ENCODE data around the gene HOXC11. TPM values are rescaled to one million over a fixed set of nuclear protein-coding genes. Genes with fewer than 3 reads are reported as not detected.

HOXC11 gene
- total RNA-seq, 4 donors from 2014 or later = not detected

GRCh38 chr12:54000116-54001114 is 27.5 kb downstream of the HOXC11 start, which contains the start of gene HOXC9:
TSS of gene HOXC9 (plus strand) at chr12:54000161. CDS start at chr12:54000189, 28 bp downstream.
- intact Hi-C loops (cut with DNase I) = no loop called here
- Histone ChIP-seq H3K27me3 (peaks cover 11 to 100% (median 79%) of the 10 kb centered on the region in 4 donors), H3K9me3 (no peaks in the 10 kb centered on the region), H3K4me1 (peaks cover 16 to 39% (median 22%) of the 10 kb centered on the region in 3 donors), H3K36me3 (no peaks in the 10 kb centered on the region), H3K4me3 (peak within 1 kb of the TSS; percentile 39 to 63 (median 58)), H3K27ac (peak within 1 kb of the TSS in 2 of 4 donors; percentile 37 to 81)
- DNase-seq = no peak
- TF ChIP-seq POLR2A (IDR thresholded peaks at IDR 0.05) (no peak), CTCF (IDR thresholded peaks at IDR 0.05) (no peak)
- 5 to 7% methylated on average over 18 to 32 of the region's 87 CpGs for WGBS, 2 donors

GRCh38 chr12:54001283-54002187 is 28.6 kb downstream of the HOXC11 start:
- TF ChIP-seq CTCF (IDR thresholded peaks at IDR 0.05) (no peak), POLR2A (IDR thresholded peaks at IDR 0.05) (no peak)
- Histone ChIP-seq H3K36me3 (no peaks in the 10 kb centered on the region), H3K9me3 (no peaks in the 10 kb centered on the region), H3K27me3 (peaks cover 15 to 100% (median 78%) of the 10 kb centered on the region in 4 donors), H3K27ac (no peak overlapping the region), H3K4me3 (no peak overlapping the region), H3K4me1 (peaks cover 12 to 39% (median 21%) of the 10 kb centered on the region in 3 donors)
- 56 to 66% methylated on average over 7 to 8 of the region's 8 CpGs for WGBS, 2 donors
- intact Hi-C loops (cut with DNase I) = no loop called here
- no peak for DNase-seq

GRCh38 chr12:54002278-54002914 is 29.5 kb downstream of the HOXC11 start:
- no peak overlapping the region for H3K4me3 ChIP-seq
- WGBS, 2 donors = 30 to 31% methylated on average over 19 of the region's 19 CpGs
- no peak overlapping the region for H3K27ac ChIP-seq
- H3K36me3 ChIP-seq = no peaks in the 10 kb centered on the region
- DNase-seq = no peak
- H3K9me3 ChIP-seq = no peaks in the 10 kb centered on the region
- intact Hi-C loops (cut with DNase I) = no loop called here
- TF ChIP-seq CTCF (IDR thresholded peaks at IDR 0.05) (no peak), POLR2A (IDR thresholded peaks at IDR 0.05) (no peak)
- H3K4me1 ChIP-seq = peaks cover 10 to 34% (median 23%) of the 10 kb centered on the region in 3 donors
- H3K27me3 ChIP-seq = peaks cover 14 to 100% (median 75%) of the 10 kb centered on the region in 4 donors

GRCh38 chr12:54002915-54003389 is 30.0 kb downstream of the HOXC11 start:
- TF ChIP-seq CTCF (IDR thresholded peaks at IDR 0.05) (no peak), POLR2A (IDR thresholded peaks at IDR 0.05) (no peak)
- no peak overlapping the region for H3K4me3 ChIP-seq
- H3K9me3 ChIP-seq = no peaks in the 10 kb centered on the region
- intact Hi-C loops (cut with DNase I) = no loop called here
- peaks cover 8 to 33% (median 23%) of the 10 kb centered on the region in 3 donors for H3K4me1 ChIP-seq
- 45 to 52% methylated on average over 14 to 19 of the region's 19 CpGs for WGBS, 2 donors
- H3K27ac ChIP-seq = no peak overlapping the region
- H3K27me3 ChIP-seq = peaks cover 9 to 100% (median 73%) of the 10 kb centered on the region in 4 donors
- no peaks in the 10 kb centered on the region for H3K36me3 ChIP-seq
- no peak for DNase-seq

Data from esophagus squamous epithelium (tissue), 5 donors.